HG03457 (cell line): ENCODE results near the gene CMTM4.

Experiments
- ATAC-seq: cut with Tn5 transposase; IDR thresholded peaks from one replicate; pipeline ENCODE4 v1.9.1; 2021; ENCODE audit warnings: moderate number of reproducible peaks; ENCODE audit not compliant: unreplicated experiment

Gene CMTM4

DNA sequence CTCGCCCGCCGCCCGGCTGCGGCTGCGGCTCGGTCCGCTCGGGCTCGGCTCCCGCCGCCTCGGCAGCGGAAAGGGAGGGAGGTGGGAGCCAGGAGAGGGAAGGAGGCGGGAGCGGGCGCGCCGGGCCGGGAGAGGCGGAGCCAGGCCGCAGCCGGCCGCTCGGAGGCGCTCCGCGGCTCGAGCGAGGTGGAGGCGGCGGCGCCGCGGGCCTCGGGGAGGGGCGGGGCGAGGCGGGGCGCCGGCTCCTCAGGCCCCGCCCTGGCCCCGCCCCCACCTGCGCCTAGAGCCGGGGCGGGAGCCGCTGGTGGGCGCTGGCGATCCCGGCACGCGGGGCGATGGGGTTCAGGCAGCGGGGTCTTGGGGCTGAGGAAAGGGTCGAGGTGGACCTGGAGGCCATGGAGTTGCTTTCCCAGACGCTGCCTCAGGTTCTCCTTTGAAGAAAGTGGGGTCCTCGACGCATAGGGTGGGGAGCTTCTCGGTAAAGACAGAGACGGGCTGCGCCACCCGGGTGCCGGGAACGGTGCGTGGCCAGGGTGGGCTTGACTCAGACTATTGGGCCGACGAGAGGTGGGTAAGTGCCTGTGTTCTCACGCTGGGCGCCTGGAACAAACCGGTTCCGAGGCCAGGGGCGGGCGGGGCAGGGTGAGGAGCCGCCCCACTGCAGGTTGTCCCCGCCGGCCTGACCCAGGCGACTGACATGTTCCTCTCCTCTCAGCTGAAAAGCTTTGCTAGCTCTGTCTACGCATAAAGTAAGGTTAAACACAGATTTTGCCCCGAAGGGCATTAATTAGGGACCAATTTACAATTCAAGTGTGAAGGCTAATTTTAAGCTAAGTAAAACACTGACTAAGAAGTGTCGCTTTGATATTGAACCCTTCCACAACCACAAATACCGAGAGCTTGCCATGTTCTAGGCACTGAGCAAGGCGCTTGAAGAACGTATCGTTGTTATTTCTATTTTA lies at the start of gene CMTM4:
Gene CMTM4, minus strand, starts transcription at position 75 of the 962 bp plus-strand sequence. CDS start 218 bp downstream, outside the sequence.
- peak; percentile 90 for ATAC-seq

- ATAC-seq: no peak
Observed at GRCh38 chr16:66746048-66746447, 49.5 kb upstream of the CMTM4 start.

DNA sequence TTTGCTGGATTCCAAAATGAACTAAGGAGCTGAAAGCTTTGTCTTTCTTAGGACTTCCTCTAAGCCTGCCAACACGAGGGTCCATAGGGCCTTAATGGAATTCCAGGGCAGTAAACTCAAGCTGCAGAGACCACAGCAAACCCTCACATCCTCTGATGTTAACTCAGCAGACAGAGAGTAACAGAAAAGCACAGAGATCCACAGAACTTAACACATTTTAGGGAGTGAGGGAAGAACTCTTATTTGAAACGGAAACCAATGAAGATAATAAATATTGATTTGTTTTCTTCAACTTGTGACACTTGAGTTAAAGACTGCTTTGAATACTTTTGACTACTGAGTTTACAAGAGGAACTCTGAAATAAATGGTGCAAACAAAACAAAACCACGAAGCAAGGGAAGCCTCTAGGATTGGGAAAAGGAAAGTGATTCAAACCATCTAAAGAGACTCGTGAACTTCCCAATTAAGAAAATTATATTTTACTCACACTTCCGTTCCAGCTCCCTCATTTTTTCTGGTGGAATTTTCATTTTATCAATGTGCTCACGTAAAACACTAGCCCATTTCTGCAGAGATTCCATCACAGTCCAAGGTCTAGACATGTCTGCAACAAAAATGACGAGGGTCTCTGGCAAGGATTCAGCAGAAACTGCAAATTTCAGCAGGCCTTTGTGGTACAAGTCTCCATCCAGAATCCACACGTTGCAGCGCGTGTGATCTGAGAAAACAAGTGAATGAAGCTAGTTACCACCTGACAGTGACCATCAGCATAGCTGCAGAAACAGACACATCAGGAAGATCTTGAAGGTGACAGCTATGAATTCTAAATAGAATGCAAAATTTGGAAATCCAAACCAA lies 45.6 kb upstream of the CMTM4 start:
- no peak for ATAC-seq

GRCh38 chr16:66741169-66741900 lies 44.8 kb upstream of the CMTM4 start:
- ATAC-seq: no peak

DNA sequence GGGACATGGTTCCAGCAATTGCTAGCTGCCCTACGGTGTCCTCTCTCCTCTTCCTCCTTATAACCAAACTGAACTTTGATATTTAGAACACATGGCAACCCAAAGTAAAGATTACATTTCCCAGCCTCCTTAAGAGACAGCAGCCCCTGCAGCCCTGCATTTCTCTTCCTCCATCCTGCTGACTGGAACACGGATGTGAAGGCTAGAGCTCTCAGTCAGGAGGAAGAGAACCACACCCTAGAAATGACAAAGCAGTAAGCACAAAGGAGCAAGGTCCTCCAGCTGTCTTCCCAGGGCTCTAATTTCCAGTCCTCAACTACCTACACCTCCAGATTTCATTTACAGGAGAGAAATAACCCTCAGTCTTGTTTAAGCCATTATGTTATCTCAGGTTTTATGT lies 44.0 kb upstream of the CMTM4 start:
- ATAC-seq: no peak

GRCh38 chr16:66740010-66740409 lies 43.5 kb upstream of the CMTM4 start:
- no peak for ATAC-seq

- no peak for ATAC-seq
Observed at GRCh38 chr16:66735891-66736290, 39.3 kb upstream of the CMTM4 start.

DNA sequence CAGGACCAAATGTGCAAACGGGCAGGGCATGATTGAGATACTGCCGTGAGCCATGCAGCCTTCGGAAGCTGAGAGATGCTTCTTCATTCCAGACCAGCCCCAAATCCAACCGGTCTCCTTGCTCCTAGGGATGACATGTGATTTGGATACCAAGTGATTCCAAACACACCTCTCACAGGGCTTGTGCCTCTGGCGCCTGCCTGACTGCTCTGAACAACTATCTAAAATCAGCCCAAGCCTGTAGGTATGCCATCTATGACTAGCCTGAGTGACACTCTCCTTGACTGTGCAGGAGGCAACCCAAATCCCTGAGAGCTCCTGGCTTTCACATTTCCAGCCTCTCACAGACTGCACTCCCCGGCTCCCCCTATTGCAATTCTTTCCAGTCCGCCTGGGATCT lies 34.6 kb upstream of the CMTM4 start:
- ATAC-seq: no peak

- no peak for ATAC-seq
Observed at GRCh38 chr16:66728804-66729203, 32.3 kb upstream of the CMTM4 start.

GRCh38 chr16:66728117-66728787 lies 31.7 kb upstream of the CMTM4 start:
- ATAC-seq: no peak

DNA sequence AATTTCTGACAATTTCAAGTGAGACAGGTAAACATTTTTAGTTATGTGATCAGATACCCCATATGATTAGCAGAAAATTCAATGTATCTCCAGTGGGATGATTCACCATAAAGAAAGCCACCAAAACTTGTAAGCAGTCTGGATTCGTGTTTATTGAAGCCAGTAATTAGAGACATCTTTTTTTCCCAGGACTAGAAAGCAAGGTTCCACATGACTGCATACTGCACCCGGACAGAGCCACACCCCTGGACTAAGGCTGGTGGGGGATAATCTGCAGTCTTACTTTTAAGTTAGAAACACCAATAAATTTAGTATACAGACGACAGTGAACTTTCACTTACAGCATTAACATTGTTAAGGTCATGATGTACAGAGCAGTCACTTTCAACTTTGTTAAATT lies 24.2 kb upstream of the CMTM4 start:
- no peak for ATAC-seq

GRCh38 chr16:66719246-66719645 lies 22.7 kb upstream of the CMTM4 start:
- ATAC-seq: no peak

DNA sequence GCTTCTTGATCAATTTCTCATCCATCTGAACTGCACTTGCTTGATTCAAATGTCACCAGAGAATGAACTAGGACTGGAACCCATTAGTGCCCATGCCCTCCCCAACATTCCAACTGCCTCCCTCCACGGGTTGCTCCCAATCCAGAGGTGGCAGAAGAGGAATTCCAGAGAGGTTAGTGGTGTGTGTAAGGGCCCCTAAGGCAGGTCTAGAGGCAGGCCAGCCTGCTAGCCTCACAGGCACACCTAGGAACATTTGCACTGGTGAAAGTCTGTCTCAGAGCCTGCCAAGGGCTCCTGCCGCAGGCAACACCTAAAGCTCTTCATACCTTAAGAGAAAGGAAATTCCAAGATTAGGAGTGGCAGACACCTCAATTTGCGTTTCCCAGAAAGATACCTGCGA lies 21.2 kb upstream of the CMTM4 start:
- ATAC-seq: no peak

GRCh38 chr16:66717112-66717675 lies 20.7 kb upstream of the CMTM4 start:
- no peak for ATAC-seq

GRCh38 chr16:66714654-66715307 lies 18.2 kb upstream of the CMTM4 start:
- no peak for ATAC-seq

- no peak for ATAC-seq
Observed at GRCh38 chr16:66714062-66714461, 17.5 kb upstream of the CMTM4 start.

- no peak for ATAC-seq
Observed at GRCh38 chr16:66713076-66713475, 16.5 kb upstream of the CMTM4 start.

- no peak for ATAC-seq
Observed at GRCh38 chr16:66712512-66712911, 16.0 kb upstream of the CMTM4 start.

DNA sequence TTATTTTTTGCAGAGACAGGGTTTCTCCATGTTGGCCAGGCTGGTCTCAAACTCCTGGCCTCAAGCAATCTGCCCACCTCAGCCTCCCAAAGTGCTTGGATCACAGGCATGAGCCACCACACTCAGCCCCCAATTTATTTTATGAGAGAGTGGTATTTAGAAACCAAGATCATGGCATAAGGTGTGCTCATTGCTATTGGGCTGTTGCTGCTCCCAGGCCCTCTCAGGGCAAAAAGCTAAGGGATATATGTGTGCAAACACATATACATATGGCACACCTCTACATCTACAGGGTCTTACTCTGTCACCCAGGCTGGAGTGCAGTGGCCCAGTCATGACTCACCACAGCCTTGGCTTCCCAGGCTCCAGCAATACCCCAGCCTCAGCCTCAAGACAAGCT lies 15.0 kb upstream of the CMTM4 start:
- ATAC-seq: no peak

GRCh38 chr16:66706506-66706880 lies 9.9 kb upstream of the CMTM4 start:
- ATAC-seq: no peak
